ENCODE results near the gene FBXW8.
A peak's percentile ranks its signal among the peaks of the same experiment; 100 is the strongest.

FBXW8 gene

GRCh38 chr12:116910645-116911451 is at the start of gene FBXW8:
FBXW8 (plus strand) TSS chr12:116910950; CDS start chr12:116911038, 88 bp downstream.
- peak; percentile 59 to 68 for DNase-seq

GRCh38 chr12:116861320-116861719 is 49.4 kb upstream of the FBXW8 start:
- no peak for DNase-seq

- DNase-seq = no peak
Observed at GRCh38 chr12:116862167-116862566, 48.6 kb upstream of the FBXW8 start.

GRCh38 chr12:116863275-116863767 is 47.4 kb upstream of the FBXW8 start:
- no peak for DNase-seq

GRCh38 chr12:116864371-116865160 is 46.2 kb upstream of the FBXW8 start:
- no peak for DNase-seq

- no peak for DNase-seq
Observed at GRCh38 chr12:116867523-116867922, 43.2 kb upstream of the FBXW8 start.

GRCh38 chr12:116870306-116870705 is 40.4 kb upstream of the FBXW8 start:
- DNase-seq = no peak

- DNase-seq = no peak
Observed at GRCh38 chr12:116874324-116874995, 36.3 kb upstream of the FBXW8 start.

GRCh38 chr12:116876151-116876869 is 34.4 kb upstream of the FBXW8 start:
- no peak for DNase-seq

- no peak for DNase-seq
Observed at GRCh38 chr12:116878567-116879508, 31.9 kb upstream of the FBXW8 start.

- peak in 1 of 2 experiments; percentile 14 for DNase-seq
Observed at GRCh38 chr12:116879509-116880212, 31.1 kb upstream of the FBXW8 start.

- DNase-seq = no peak
Observed at GRCh38 chr12:116880213-116880816, 30.4 kb upstream of the FBXW8 start.

GRCh38 chr12:116880817-116881324 is 29.9 kb upstream of the FBXW8 start:
- DNase-seq = peak in 1 of 2 experiments; percentile 27

- DNase-seq = no peak
Observed at GRCh38 chr12:116881325-116881876, 29.3 kb upstream of the FBXW8 start, which contains the start of gene HRK. HRK (minus strand) TSS chr12:116881441; CDS start chr12:116881307, 134 bp downstream.

- no peak for DNase-seq
Observed at GRCh38 chr12:116881877-116882507, 28.8 kb upstream of the FBXW8 start.

GRCh38 chr12:116882742-116883141 is 28.0 kb upstream of the FBXW8 start:
- no peak for DNase-seq

- DNase-seq = no peak
Observed at GRCh38 chr12:116884871-116885270, 25.9 kb upstream of the FBXW8 start.

- no peak for DNase-seq
Observed at GRCh38 chr12:116885491-116885890, 25.3 kb upstream of the FBXW8 start.

GRCh38 chr12:116887244-116887643 is 23.5 kb upstream of the FBXW8 start:
- DNase-seq = no peak
